GM19043 (cell line): Measurements from ENCODE around the gene LITAFD.
"Not testable (repeated sequence)": the region's sequence is repeated elsewhere in the genome, so short reads cannot be mapped to it uniquely, and the experiment has no call there.

Experiments used
- ATAC-seq: cut with Tn5 transposase; IDR thresholded peaks from one replicate; pipeline ENCODE4 v1.9.1; 2021; ENCODE audit warnings: low read depth; ENCODE audit not compliant: unreplicated experiment

LITAFD gene

GRCh38 chr16:8882041-8882617 lies at the start of gene LITAFD:
Gene LITAFD (plus strand): TSS chr16:8882351. CDS start chr16:8884356, 2,005 bp downstream.
- no peak for ATAC-seq

- ATAC-seq, result no peak
Observed at GRCh38 chr16:8832717-8833105, 49.4 kb upstream of the LITAFD start.

- not testable (repeated sequence) for ATAC-seq
Observed at GRCh38 chr16:8836797-8837196, 45.4 kb upstream of the LITAFD start.

DNA sequence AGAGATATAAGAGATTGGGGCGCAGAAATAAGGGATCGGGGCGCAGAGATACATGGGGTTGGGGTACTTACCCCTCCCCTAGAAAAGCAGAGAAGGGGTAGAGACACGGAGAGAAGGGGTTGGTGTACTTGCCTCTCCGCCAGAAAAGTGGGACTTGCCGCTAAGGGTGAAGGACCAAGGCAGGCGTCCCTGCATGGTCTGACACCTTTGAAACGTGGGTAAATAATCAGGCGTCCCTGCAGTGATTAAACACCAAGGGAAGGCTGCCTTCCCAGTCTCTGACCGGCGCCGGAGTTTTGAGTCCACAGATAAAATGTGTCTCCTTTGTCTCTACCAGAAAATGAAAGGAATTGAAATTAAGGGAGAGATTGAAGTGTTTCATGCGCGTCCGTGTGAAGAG lies 44.6 kb upstream of the LITAFD start:
- not testable (repeated sequence) for ATAC-seq

DNA sequence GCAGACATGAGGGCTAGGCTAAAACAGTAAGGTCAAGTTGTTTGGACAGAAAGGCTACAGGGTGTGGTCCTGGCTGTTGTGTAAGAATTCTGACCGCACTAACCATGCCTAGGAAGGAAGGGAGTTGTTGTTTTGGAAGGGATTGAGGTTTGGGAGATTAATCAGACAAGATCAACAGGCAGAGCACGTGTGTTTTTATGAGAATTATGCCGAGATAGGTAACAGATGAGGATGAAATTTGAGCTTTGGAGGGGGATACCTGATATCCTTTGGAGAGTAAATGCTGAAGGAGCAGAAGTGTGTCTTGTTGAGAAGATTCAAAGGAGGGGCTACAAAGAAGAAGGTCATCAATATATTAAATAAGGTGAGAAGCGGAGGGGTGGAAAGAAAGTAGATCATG lies 40.1 kb upstream of the LITAFD start:
- ATAC-seq, result not testable (repeated sequence)

DNA sequence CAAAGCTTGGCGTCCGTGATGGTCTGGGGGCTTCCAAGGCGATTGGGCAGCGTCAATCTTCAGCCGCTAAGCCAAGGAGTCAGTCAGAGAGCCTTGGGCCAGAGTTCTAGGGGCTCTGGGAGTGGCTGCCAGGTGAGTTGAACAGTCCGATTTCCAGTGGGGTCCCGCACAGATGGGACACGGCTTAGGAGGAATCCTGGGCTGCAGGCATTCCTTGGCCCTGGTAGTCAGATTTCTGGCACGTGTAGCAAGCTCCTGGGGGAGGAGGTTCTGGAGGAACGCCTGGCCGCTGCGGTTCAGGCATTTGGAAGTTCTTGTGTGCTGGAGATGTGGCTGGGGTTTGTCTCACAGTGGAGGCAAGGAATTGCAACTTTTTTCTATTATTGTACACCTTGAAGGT lies 38.9 kb upstream of the LITAFD start:
- ATAC-seq, result not testable (repeated sequence)

GRCh38 chr16:8845699-8846298 lies 36.4 kb upstream of the LITAFD start:
- ATAC-seq, result no peak

GRCh38 chr16:8846401-8846932 lies 35.7 kb upstream of the LITAFD start:
- ATAC-seq, result no peak

GRCh38 chr16:8847145-8847544 lies 35.0 kb upstream of the LITAFD start:
- ATAC-seq, result no peak

GRCh38 chr16:8847623-8848022 lies 34.5 kb upstream of the LITAFD start:
- ATAC-seq, result no peak

GRCh38 chr16:8848231-8848938 lies 33.8 kb upstream of the LITAFD start:
- ATAC-seq, result no peak

GRCh38 chr16:8848939-8849391 lies 33.2 kb upstream of the LITAFD start:
- no peak for ATAC-seq

- ATAC-seq, result no peak
Observed at GRCh38 chr16:8849411-8850011, 32.6 kb upstream of the LITAFD start.

- no peak for ATAC-seq
Observed at GRCh38 chr16:8850279-8850885, 31.8 kb upstream of the LITAFD start.

- no peak for ATAC-seq
Observed at GRCh38 chr16:8851761-8852403, 30.3 kb upstream of the LITAFD start.

DNA sequence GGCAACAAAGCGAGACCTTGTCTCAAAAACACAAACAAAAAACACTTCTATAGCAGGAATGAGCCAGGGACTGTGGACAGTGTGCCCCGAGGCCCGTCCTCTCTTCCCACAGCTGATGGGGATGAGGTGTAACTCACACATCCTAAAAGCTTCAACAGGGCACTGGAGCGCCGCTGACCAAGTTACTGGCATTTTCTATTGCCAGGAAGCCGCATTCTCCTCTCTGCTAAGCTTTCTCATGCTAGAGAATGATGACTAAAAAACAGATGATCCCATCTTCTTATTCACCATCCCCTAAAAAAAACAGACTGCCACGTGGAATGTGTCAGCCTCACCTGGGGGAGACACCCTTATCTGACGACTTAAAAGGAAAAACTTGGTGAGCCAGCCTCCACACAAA lies 29.6 kb upstream of the LITAFD start:
- no peak for ATAC-seq

GRCh38 chr16:8853150-8853549 lies 29.0 kb upstream of the LITAFD start:
- no peak for ATAC-seq

GRCh38 chr16:8853611-8854010 lies 28.5 kb upstream of the LITAFD start:
- ATAC-seq, result no peak

DNA sequence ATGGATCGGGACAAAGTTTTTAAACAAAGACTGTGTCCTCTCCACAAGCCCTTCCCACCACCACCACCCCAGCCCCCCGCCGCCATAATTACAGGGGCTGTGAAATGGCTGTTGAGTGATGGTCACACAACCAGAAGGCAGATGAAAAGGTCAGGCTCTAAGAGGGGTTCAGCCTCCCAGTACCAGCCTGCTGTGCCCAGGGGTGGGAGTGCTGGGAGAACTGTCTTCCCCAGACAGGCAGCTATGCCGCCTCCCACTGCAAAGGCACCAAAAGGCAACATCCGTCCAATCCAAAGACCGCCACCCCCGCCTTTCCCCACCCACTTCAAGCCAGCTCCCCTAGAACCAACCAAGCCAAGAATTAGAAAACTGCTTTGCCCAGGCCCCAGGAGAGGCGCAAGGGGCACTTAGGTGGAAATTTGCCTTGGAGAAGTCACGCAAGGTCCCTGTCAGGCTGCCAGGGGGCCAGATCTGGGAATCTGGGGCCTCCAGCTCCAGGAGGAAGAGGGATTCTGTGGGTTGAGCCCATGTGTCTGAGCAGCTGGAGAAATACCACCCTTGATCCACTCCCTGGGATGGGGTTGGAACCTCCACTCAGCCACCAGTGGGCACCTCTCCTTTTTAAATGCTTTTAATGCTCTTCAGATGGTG lies 27.7 kb upstream of the LITAFD start:
- no peak for ATAC-seq
